AG04450 (cell line): ENCODE measurements around the gene GGNBP2. TPM values are rescaled to one million over a fixed set of nuclear protein-coding genes. Genes with fewer than 3 reads are reported as not detected.

ENCODE experiments used
- CTCF ChIA-PET: fragments of 300-600, 350-600 bp; formaldehyde crosslinking; extraction: SDS; loops from one replicate; lab custom pipeline; 2022; ENCODE audit warnings: antibody characterized with exemption, inconsistent platforms; lab: Charles Lee
- POLR2A ChIA-PET: fragments of 350-600 bp; formaldehyde crosslinking; extraction: SDS; loops from one replicate; lab custom pipeline; 2021; ENCODE audit warnings: antibody characterized with exemption, inconsistent platforms; lab: Yijun Ruan, JAX
- DNase-seq: peaks from one replicate; pipeline ENCODE4 v3.0.0-alpha.2; 2011; ENCODE audit warnings: low read depth, low spot score
- H3K27ac ChIP-seq: one replicate; pipeline ENCODE4 v1.5.1; 2012; ENCODE audit warnings: low read depth, low read length, control low read depth
- H3K27me3 ChIP-seq: one replicate; pipeline ENCODE4 v1.6.0; 2012; ENCODE audit warnings: low read length; ENCODE audit not compliant: control insufficient read depth, insufficient read depth
- H3K4me3 ChIP-seq: 2 replicates; pipeline ENCODE4 v1.5.1; 2011; ENCODE audit warnings: mild to moderate bottlenecking, low read depth, low read length, control low read depth
- H3K9me3 ChIP-seq: 2 replicates; pipeline ENCODE4 v1.5.1; 2012; ENCODE audit warnings: low read length; ENCODE audit not compliant: control insufficient read depth, insufficient read depth
- polyA plus RNA-seq: library from polyadenylated mRNA; depleted of rRNA; stranded (reverse); fragments of >200 nt; gene quantifications from 2 replicates; pipeline ENCODE4 v1.2.3, GENCODE V29; 2011
- TF ChIP-seq, protein P1 (sequence below): IDR thresholded peaks from 2 replicates; pipeline ENCODE4 v1.5.1; 2011; ENCODE audit warnings: low read depth, low read length, control low read depth, inconsistent platforms

Gene GGNBP2
- polyA plus RNA-seq, 1 experiment = 87.6 TPM

GRCh38 chr17:36600465-36600864 is 55.7 kb downstream of the GGNBP2 start:
- H3K9me3 ChIP-seq = no peaks in the 10 kb centered on the region; the same call in 1 of the 2 replicates
- no peaks in the 10 kb centered on the region for H3K27me3 ChIP-seq
- peak overlapping the region; percentile 95 for H3K4me3 ChIP-seq
- TF ChIP-seq, protein P1, sequence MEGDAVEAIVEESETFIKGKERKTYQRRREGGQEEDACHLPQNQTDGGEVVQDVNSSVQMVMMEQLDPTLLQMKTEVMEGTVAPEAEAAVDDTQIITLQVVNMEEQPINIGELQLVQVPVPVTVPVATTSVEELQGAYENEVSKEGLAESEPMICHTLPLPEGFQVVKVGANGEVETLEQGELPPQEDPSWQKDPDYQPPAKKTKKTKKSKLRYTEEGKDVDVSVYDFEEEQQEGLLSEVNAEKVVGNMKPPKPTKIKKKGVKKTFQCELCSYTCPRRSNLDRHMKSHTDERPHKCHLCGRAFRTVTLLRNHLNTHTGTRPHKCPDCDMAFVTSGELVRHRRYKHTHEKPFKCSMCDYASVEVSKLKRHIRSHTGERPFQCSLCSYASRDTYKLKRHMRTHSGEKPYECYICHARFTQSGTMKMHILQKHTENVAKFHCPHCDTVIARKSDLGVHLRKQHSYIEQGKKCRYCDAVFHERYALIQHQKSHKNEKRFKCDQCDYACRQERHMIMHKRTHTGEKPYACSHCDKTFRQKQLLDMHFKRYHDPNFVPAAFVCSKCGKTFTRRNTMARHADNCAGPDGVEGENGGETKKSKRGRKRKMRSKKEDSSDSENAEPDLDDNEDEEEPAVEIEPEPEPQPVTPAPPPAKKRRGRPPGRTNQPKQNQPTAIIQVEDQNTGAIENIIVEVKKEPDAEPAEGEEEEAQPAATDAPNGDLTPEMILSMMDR = no peak
- ChIA-PET POLR2A (interaction anchor here (1.0 to 1.9 kb wide), 3 partner anchors 8 to 65 kb away, joined by 3 to 15 read pairs (median 3); partner anchors contain the start of gene DHRS11), CTCF (interaction anchor here (0.6 to 5.0 kb wide), 4 partner anchors 18 to 640 kb away, joined by 3 to 79 read pairs (median 42); no protein-coding TSS in a partner anchor)
- no peak for DNase-seq
- H3K27ac ChIP-seq = no peak overlapping the region

- ChIA-PET CTCF (interaction anchor here (0.6 to 5.0 kb wide), 5 partner anchors 7 to 640 kb away, joined by 3 to 79 read pairs (median 25); no protein-coding TSS in a partner anchor), POLR2A (interaction anchor here (0.6 to 1.9 kb wide), 6 partner anchors 8 to 791 kb away, joined by 3 to 15 read pairs (median 3); partner anchors contain the start of genes DHRS11 and TAF15)
- no peaks in the 10 kb centered on the region; the same call in 1 of the 2 replicates for H3K9me3 ChIP-seq
- H3K27ac ChIP-seq = peak overlapping the region; percentile 75
- peak overlapping the region; percentile 95 for H3K4me3 ChIP-seq
- DNase-seq = no peak
- no peaks in the 10 kb centered on the region for H3K27me3 ChIP-seq
- TF ChIP-seq, protein P1 = no peak
Observed at GRCh38 chr17:36600936-36601302, 56.2 kb downstream of the GGNBP2 start.

DNA sequence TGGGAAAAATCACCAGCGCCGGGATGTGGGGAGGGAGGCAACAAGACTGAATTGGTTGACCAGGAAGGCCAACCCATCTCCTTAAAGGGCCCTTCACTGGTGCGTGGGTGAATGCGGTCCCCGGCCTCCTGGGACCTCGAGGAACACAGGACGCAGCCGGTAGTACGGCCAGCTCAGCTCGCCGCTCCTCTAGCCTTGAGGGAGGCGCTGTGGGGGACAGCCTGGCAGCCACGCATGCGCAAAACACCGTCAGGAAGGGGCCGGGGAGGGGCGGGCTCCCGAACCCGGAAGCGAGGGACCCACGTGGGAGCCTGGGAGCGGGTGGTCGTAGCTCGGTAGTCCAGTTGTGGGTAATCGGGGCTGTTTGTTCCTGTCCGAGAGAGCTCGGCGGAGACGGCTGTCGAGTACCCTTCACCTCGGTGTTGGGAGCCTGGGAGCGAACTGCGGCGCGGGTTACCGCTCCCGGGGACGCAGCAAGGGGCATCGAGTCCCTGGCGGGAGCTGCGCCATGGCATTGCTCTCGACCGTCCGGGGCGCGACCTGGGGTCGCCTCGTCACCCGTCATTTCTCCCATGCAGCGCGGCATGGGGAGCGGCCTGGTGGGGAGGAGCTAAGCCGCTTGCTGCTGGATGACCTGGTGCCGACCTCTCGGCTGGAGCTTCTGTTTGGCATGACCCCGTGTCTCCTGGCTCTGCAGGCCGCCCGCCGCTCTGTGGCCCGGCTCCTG is 56.7 kb downstream of the GGNBP2 start, which contains the start of gene MRM1:
Gene MRM1, plus strand, starts transcription at position 281 of the 727 bp plus-strand sequence. Its CDS starts 228 bp downstream, at position 509.
- H3K27ac ChIP-seq = peak within 1 kb of the TSS; percentile 75
- no peaks in the 10 kb centered on the region; the same call in 1 of the 2 replicates for H3K9me3 ChIP-seq
- DNase-seq = peak; percentile 76
- peak within 1 kb of the TSS; percentile 95 for H3K4me3 ChIP-seq
- POLR2A ChIA-PET = interaction anchor here (0.6 to 1.9 kb wide), 6 partner anchors 9 to 792 kb away, joined by 3 to 15 read pairs (median 3); partner anchors contain the start of genes DHRS11, GGNBP2 and TAF15
- no peaks in the 10 kb centered on the region for H3K27me3 ChIP-seq
- CTCF ChIA-PET = interaction anchor here (0.5 to 5.0 kb wide), 15 partner anchors 8 to 773 kb away, joined by 3 to 79 read pairs (median 8); partner anchors contain the start of gene C17orf78
- TF ChIP-seq, protein P1 = peak; percentile 16; the same call in 1 of the 2 replicates

DNA sequence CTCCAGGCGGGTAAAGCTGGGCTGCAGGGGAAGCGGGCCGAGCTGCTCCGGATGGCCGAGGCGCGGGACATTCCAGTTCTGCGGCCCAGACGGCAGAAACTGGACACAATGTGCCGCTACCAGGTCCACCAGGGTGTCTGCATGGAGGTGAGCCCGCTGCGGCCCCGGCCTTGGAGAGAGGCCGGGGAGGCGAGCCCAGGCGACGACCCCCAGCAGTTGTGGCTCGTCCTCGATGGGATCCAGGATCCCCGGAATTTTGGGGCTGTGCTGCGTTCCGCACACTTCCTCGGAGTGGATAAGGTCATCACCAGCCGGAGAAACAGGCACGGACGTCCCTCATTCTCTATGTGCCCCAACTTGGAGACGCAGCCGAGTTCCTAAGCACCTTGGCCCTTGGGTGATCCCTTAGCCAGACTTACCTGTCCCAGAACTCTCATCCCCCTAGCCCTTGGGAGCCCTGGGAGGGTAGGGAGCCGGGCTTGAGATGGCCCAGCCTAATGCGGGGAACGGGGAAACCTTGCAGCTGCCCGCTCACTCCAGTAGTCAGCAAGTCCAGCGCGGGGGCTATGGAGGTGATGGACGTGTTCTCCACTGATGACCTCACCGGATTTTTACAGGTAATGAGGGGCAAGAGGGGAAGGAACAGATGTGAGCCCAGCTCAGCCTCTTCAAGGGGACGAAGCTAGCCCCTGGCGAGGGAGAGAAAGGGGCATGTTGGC is 57.5 kb downstream of the GGNBP2 start:
- TF ChIP-seq, protein P1 = no peak
- no peak for DNase-seq
- H3K27me3 ChIP-seq = no peaks in the 10 kb centered on the region
- ChIA-PET POLR2A (interaction anchor here (0.5 to 1.9 kb wide), 3 partner anchors 10 to 765 kb away, joined by 3 to 15 read pairs (median 3); partner anchors contain the start of genes DHRS11 and GGNBP2), CTCF (interaction anchor here (0.5 to 5.0 kb wide), 53 partner anchors 8 to 1168 kb away, joined by 3 to 79 read pairs (median 5); partner anchors contain the start of gene C17orf78)
- H3K4me3 ChIP-seq = peak overlapping the region; percentile 95
- H3K9me3 ChIP-seq = no peaks in the 10 kb centered on the region; the same call in 1 of the 2 replicates
- peak overlapping the region; percentile 75 for H3K27ac ChIP-seq
